IMR-90 (cell line): Measurements from ENCODE around the gene MSANTD1. TPM values are rescaled to one million over a fixed set of nuclear protein-coding genes. Genes with fewer than 3 reads are reported as not detected.

Source experiments
- ATAC-seq: fragments of 200-7000 bp; cut with Tn5 transposase; 2 replicates; pipeline ENCODE4 v1.9.1; 2020; ENCODE audit warnings: low read depth, mild to moderate bottlenecking, moderate library complexity
- BruUV-seq: library from RNA; stranded (reverse); fragments of 400-500 nt; replicated peaks from 2 replicates; lab custom pipeline; 2021; lab: Mats Ljungman, UMichigan
- CTCF ChIA-PET: fragments of 300-600 bp; formaldehyde crosslinking; extraction: SDS; loops from one replicate; lab custom pipeline; 2021; ENCODE audit warnings: antibody characterized with exemption; lab: Yijun Ruan, JAX
- POLR2A ChIA-PET: fragments of 300-600 bp; sonication (Branson Sonifier 250); formaldehyde crosslinking; loops from one replicate; lab custom pipeline; 2022; ENCODE audit warnings: antibody characterized with exemption; ENCODE audit not compliant: unreplicated experiment; lab: Charles Lee
- DNase-seq: peaks from one replicate; pipeline ENCODE4 v3.0.0; 2013
- H2AFZ ChIP-seq: replicated peaks from 2 replicates; pipeline ENCODE3; 2013; ENCODE audit warnings: low read length, mild to moderate bottlenecking; ENCODE audit not compliant: poor library complexity
- H2AK5ac ChIP-seq: 2 replicates; pipeline ENCODE4 v1.6.1; 2013; ENCODE audit warnings: low read depth, low read length, inconsistent platforms
- H2AK9ac ChIP-seq: replicated peaks from 2 replicates; pipeline ENCODE3; 2013; ENCODE audit warnings: mild to moderate bottlenecking, low read depth, low read length, moderate library complexity; ENCODE audit not compliant: poor library complexity
- H2BK120ac ChIP-seq: 2 replicates; pipeline ENCODE4 v1.6.1; 2013; ENCODE audit warnings: low read depth, low read length, inconsistent platforms
- H2BK15ac ChIP-seq: 3 replicates; pipeline ENCODE4 v1.6.1; 2013; ENCODE audit warnings: low read depth, low read length, inconsistent platforms
- H2BK20ac ChIP-seq: 2 replicates; pipeline ENCODE4 v1.6.1; 2013; ENCODE audit warnings: low read depth, mild to moderate bottlenecking, inconsistent platforms, low read length, moderate library complexity
- H2BK5ac ChIP-seq: 2 replicates; pipeline ENCODE4 v1.6.1; 2013; ENCODE audit warnings: mild to moderate bottlenecking, low read depth, low read length, inconsistent platforms; ENCODE audit not compliant: poor library complexity, severe bottlenecking
- H3K14ac ChIP-seq: replicated peaks from 2 replicates; pipeline ENCODE4 v1.6.1; 2013; ENCODE audit warnings: low read depth, low read length, inconsistent platforms
- H3K18ac ChIP-seq: 2 replicates; pipeline ENCODE4 v1.6.1; 2013; ENCODE audit warnings: low read depth, low read length, control low read depth
- H3K23ac ChIP-seq: 2 replicates; pipeline ENCODE4 v1.6.1; 2013; ENCODE audit warnings: low read depth, low read length, inconsistent platforms
- H3K27ac ChIP-seq: 2 replicates; pipeline ENCODE4 v1.5.1; 2013; ENCODE audit warnings: mild to moderate bottlenecking, control low read depth, low read length; ENCODE audit not compliant: insufficient read depth
- H3K27me3 ChIP-seq: 2 replicates; pipeline ENCODE4 v1.6.1; 2013; ENCODE audit warnings: low read length; ENCODE audit not compliant: control insufficient read depth, insufficient read depth
- H3K36me3 ChIP-seq: 2 replicates; pipeline ENCODE4 v1.6.1; 2013; ENCODE audit warnings: low read length, mixed read lengths; ENCODE audit not compliant: control insufficient read depth, insufficient read depth
- H3K4ac ChIP-seq: 2 replicates; pipeline ENCODE4 v1.6.1; 2013; ENCODE audit warnings: low read depth, low read length, inconsistent platforms
- H3K4me1 ChIP-seq: 2 replicates; pipeline ENCODE4 v1.6.1; 2013; ENCODE audit warnings: low read length, mixed read lengths; ENCODE audit not compliant: control insufficient read depth, insufficient read depth
- H3K4me2 ChIP-seq: 2 replicates; pipeline ENCODE4 v1.6.1; 2013; ENCODE audit warnings: low read depth, mild to moderate bottlenecking, control low read depth, low read length, moderate library complexity
- H3K4me3 ChIP-seq: 2 replicates; pipeline ENCODE4 v1.5.1; 2013; ENCODE audit warnings: low read depth, mild to moderate bottlenecking, control low read depth, low read length, moderate library complexity; ENCODE audit not compliant: insufficient read depth
- H3K56ac ChIP-seq: 2 replicates; pipeline ENCODE4 v1.6.1; 2013; ENCODE audit warnings: low read length, inconsistent platforms; ENCODE audit not compliant: insufficient read depth; ENCODE audit errors: extremely low read depth
- H3K79me1 ChIP-seq, 2 experiments: 2 replicates each; pipeline ENCODE4 v1.6.1; 2013; ENCODE audit warnings: low read length in 2 of 2, inconsistent platforms in 1 of 2, low read depth in 1 of 2
- H3K9ac ChIP-seq: 2 replicates; pipeline ENCODE4 v1.6.1; 2013; ENCODE audit warnings: low read depth, low read length, control low read depth
- H3K9me1 ChIP-seq: 2 replicates; pipeline ENCODE4 v1.6.1; 2013; ENCODE audit warnings: low read length, inconsistent platforms; ENCODE audit not compliant: insufficient read depth
- H3K9me3 ChIP-seq: 2 replicates; pipeline ENCODE4 v1.6.1; 2013; ENCODE audit warnings: low read length; ENCODE audit not compliant: control insufficient read depth, insufficient read depth
- H4K20me1 ChIP-seq: 2 replicates; pipeline ENCODE4 v1.6.1; 2013; ENCODE audit warnings: low read length, inconsistent platforms; ENCODE audit not compliant: insufficient read depth
- H4K5ac ChIP-seq: 2 replicates; pipeline ENCODE4 v1.6.1; 2013; ENCODE audit warnings: mild to moderate bottlenecking, low read depth, low read length, control low read depth
- H4K8ac ChIP-seq, 2 experiments: 2 replicates each; pipeline ENCODE4 v1.6.1; 2013; ENCODE audit warnings: low read depth in 2 of 2, low read length in 2 of 2, control low read depth in 1 of 2, inconsistent platforms in 1 of 2
- H4K91ac ChIP-seq: 2 replicates; pipeline ENCODE4 v1.6.1; 2013; ENCODE audit warnings: low read depth, low read length, inconsistent platforms; ENCODE audit not compliant: insufficient read depth
- CTCF ChIP-seq: conservative IDR thresholded peaks from 2 replicates; pipeline ENCODE4 v1.5.1; 2012; ENCODE audit warnings: mild to moderate bottlenecking, low read depth, low read length, improper control_type of control experiment
- NFE2L2 ChIP-seq: fragments of 150-350 bp; IDR thresholded peaks from 2 replicates; pipeline ENCODE4 v1.6.1; 2016; ENCODE audit warnings: low read depth, mild to moderate bottlenecking, low read length
- POLR2A ChIP-seq: IDR thresholded peaks from 2 replicates; pipeline ENCODE4 v1.6.1; 2012; ENCODE audit warnings: mild to moderate bottlenecking, low read depth, low read length
- RAD21 ChIP-seq: IDR thresholded peaks from 2 replicates; pipeline ENCODE4 v1.6.1; 2012; ENCODE audit warnings: low read length, improper control_type of control experiment
- RCOR1 ChIP-seq: IDR thresholded peaks from 2 replicates; pipeline ENCODE4 v1.6.1; 2012; ENCODE audit warnings: mild to moderate bottlenecking, low read length, improper control_type of control experiment; ENCODE audit not compliant: insufficient replicate concordance
- SMC3 ChIP-seq: fragments of 150-350 bp; IDR thresholded peaks from 2 replicates; pipeline ENCODE4 v1.6.1; 2016; ENCODE audit warnings: low read depth, mild to moderate bottlenecking, antibody characterized with exemption, low read length, moderate library complexity
- WGBS, 2 experiments: methylation state at CpG; one replicate each; pipeline versions ENCODE4 v1.1.5 to v1.1.7; 2013; ENCODE audit warnings: missing lambda C conversion rate in 2 of 2; ENCODE audit not compliant: insufficient read length in 1 of 2; ENCODE audit errors: extremely low coverage in 2 of 2; 5-methylcytosine and 5-hydroxymethylcytosine counted together
- dilution Hi-C: fragments of 300-500 bp; cut with HindIII; formaldehyde crosslinking; loops from one replicate; pipeline ENCODE4 v1.14.3; 2018; ENCODE audit warnings: low sequenced_read_pairs; ENCODE audit not compliant: unreplicated experiment
- in situ Hi-C: fragments of 300-500 bp; cut with MboI; formaldehyde crosslinking; loops from 3 replicates; pipeline ENCODE4 v1.14.3; 2019; ENCODE audit warnings: low sequenced_read_pairs, inconsistent platforms, mixed read lengths
- intact Hi-C: fragments of 100-400 bp; cut with micrococcal nuclease; formaldehyde crosslinking; loops from 2 replicates; pipeline ENCODE4 v1.10.0; 2022
- polyA plus RNA-seq, 3 experiments: library from polyadenylated mRNA; depleted of rRNA; stranded (reverse); fragments of >200 nt; gene quantifications; 2 replicates each; pipeline ENCODE4 v1.2.3, GENCODE V29; 2012; ENCODE audit warnings: low replicate concordance in 1 of 3
- total RNA-seq: library from RNA; depleted of rRNA; stranded (reverse); fragments of >200 nt; gene quantifications from 2 replicates; pipeline ENCODE4 v1.2.3, GENCODE V29; 2012
- TF ChIP-seq, protein P1 (sequence below): fragments of 150-350 bp; IDR thresholded peaks from 2 replicates; pipeline ENCODE4 v1.6.1; 2016; ENCODE audit warnings: low read depth, mild to moderate bottlenecking, low read length, moderate library complexity, borderline replicate concordance

Gene MSANTD1
- total and polyA plus RNA-seq, 2 of the 4 experiments (the other 2 are of a cell fraction), result under 0.01 to 0.07 TPM

DNA sequence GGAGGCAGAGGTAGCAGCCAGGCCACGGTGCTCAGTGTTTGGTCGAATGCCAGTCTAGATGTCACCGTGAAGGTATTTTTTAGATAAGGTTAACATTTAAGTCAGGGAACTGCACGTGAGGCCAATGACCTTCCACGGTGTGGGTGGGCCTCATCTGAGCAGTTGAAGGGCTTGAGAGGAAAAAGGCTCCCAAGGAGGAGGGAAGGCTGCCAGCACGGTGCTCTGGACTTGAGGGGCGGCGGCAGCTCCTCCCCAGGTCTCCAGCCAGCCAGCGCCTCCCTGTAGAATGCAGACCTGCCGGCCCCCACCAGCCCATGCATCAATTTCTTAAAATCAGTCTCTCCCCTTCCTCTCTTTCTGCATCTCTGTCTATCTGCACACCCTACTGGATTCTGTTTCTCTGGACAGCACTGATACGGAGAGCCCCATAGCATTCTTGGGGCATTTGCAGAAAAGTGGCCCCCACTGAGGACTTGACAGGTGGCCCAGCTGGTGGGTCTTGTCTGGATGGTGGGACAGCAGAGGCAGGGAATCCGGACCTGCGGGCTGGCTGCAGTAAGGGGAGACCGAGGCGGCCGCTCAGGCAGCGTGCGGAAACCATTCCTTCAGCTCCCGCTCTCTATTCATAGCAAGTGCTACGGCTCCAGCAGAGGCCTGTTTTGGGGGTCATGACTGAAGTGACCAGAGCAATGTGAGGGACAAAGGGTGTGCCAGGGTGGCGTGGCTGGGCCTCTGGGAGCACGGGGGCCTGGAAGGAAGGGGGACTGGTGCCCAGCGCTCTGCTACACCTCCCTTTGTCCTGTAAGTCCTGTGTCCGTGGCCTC lies 36.0 kb downstream of the MSANTD1 start:
- Histone ChIP-seq H3K4me1 (no peaks in the 10 kb centered on the region; the same call in 1 of the 2 replicates), H2AFZ (no peak overlapping the region), H4K91ac (no peak overlapping the region), H3K56ac (no peak overlapping the region), H3K9me1 (no peaks in the 10 kb centered on the region), H2BK15ac (no peak overlapping the region), H4K8ac (no peak overlapping the region), H3K14ac (no peak overlapping the region), H2BK5ac (no peak overlapping the region), H3K27me3 (peaks cover 9% of the 10 kb centered on the region; the same call in 1 of the 2 replicates), H4K5ac (no peak overlapping the region), H3K4me3 (no peak overlapping the region), H4K20me1 (no peaks in the 10 kb centered on the region), H3K79me1 (no peaks in the 10 kb centered on the region), H3K4me2 (no peak overlapping the region), H3K18ac (no peak overlapping the region), H2AK5ac (no peak overlapping the region), H3K9me3 (peaks cover 2% of the 10 kb centered on the region), H2BK120ac (no peak overlapping the region), H3K36me3 (no peaks in the 10 kb centered on the region), H3K27ac (no peak overlapping the region), H2AK9ac (no peak overlapping the region), H3K4ac (no peak overlapping the region), H2BK20ac (no peak overlapping the region), H3K23ac (no peak overlapping the region), H3K9ac (no peak overlapping the region)
- POLR2A ChIA-PET, result no interaction called here
- BruUV-seq, result no TSS peak
- no peak for ATAC-seq
- in situ Hi-C loops (no loop called here), dilution Hi-C loops (no loop called here), intact Hi-C loops (no loop called here)
- WGBS, 2 experiments, result 85% methylated on average over 5 of the region's 24 CpGs; no CpG with 5 or more reads in 1 of the 2 experiments
- CTCF ChIA-PET, result no interaction called here
- no peak for TF ChIP-seq SMC3
- TF ChIP-seq POLR2A, result no peak
- TF ChIP-seq NFE2L2, result no peak
- TF ChIP-seq, protein P1, sequence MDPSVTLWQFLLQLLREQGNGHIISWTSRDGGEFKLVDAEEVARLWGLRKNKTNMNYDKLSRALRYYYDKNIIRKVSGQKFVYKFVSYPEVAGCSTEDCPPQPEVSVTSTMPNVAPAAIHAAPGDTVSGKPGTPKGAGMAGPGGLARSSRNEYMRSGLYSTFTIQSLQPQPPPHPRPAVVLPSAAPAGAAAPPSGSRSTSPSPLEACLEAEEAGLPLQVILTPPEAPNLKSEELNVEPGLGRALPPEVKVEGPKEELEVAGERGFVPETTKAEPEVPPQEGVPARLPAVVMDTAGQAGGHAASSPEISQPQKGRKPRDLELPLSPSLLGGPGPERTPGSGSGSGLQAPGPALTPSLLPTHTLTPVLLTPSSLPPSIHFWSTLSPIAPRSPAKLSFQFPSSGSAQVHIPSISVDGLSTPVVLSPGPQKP, result no peak
- no peak for TF ChIP-seq CTCF
- TF ChIP-seq RCOR1, result no peak
- no peak for TF ChIP-seq RAD21
- DNase-seq, result no peak
